Testis (tissue), 2 donors: Measurements from ENCODE around the gene NKAIN2.

Experiments used
- CTCF ChIP-seq, 3 experiments: fragments of 450-650 bp in 2 of 3; fragments of 200-600 bp in 1 of 3; sonication (generic) in 1 of 3; IDR thresholded peaks; one replicate each; pipeline ENCODE4 v1.5.1; 2016 to 2019; ENCODE audit warnings: antibody characterized with exemption in 3 of 3, mild to moderate bottlenecking in 2 of 3, moderate library complexity in 1 of 3
- POLR2A ChIP-seq: fragments of 450-650 bp; IDR thresholded peaks from one replicate; pipeline ENCODE4 v1.6.1; 2017; ENCODE audit warnings: antibody characterized with exemption, mild to moderate bottlenecking, moderate library complexity

- TF ChIP-seq CTCF (IDR thresholded peaks at IDR 0.05), result no peak
- no peak for TF ChIP-seq POLR2A
These were observed 96.1 kb downstream of the NKAIN2 start for GRCh38 chr6:123899745-123900144.
